Panc1 (cell line): ENCODE results near the gene FAM53B.

Source experiments
- CTCF ChIP-seq: fragments of 450-650 bp; IDR thresholded peaks from 2 replicates; pipeline ENCODE4 v1.5.1; 2017; ENCODE audit warnings: mild to moderate bottlenecking
- POLR2AphosphoS5 ChIP-seq: IDR thresholded peaks from 2 replicates; pipeline ENCODE4 v1.6.1; 2012; ENCODE audit warnings: mild to moderate bottlenecking, low read depth, low read length, moderate library complexity
- SIN3A ChIP-seq: IDR thresholded peaks from 2 replicates; pipeline ENCODE4 v1.6.1; 2012; ENCODE audit warnings: low read depth, mild to moderate bottlenecking, low read length, moderate library complexity, borderline replicate concordance; ENCODE audit not compliant: insufficient read depth

DNA sequence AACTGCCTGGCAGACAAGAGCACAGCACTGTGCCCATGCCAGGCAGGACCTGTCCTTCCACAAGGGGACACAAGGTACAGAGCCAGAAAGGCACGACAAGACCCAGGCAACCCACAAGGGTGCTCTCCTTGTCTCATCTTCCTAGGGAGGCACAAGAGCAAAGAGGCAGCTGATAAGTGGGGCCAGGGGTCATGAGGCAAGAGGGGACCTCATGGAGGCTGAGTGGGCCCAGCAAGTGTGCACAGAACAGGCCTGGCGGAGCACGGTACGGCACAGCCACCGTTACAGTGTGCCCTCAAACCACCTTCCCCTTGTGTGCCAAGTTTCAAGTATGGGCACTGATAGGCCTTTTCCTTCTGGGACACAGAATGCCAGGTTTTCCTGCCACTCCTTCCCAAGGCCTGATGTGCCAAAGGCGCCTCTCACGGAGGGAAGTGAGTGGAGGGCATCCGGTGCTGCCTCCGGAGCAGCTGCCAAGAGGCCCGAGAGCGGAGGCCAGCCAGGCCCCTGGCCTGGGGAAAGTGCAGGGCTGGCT lies 75.6 kb downstream of the FAM53B start:
- TF ChIP-seq CTCF (no peak), POLR2AphosphoS5 (no peak), SIN3A (no peak)
